Measurements from ENCODE around the gene RAB13. TPM values are rescaled to one million over a fixed set of nuclear protein-coding genes. Genes with fewer than 3 reads are reported as not detected.

The RAB13 gene
- total and polyA plus RNA-seq, 2 of the 13 experiments (the other 11 are each of a cell fraction or from before 2014, with no cell fraction given), result 15.9 to 24.7 TPM

DNA sequence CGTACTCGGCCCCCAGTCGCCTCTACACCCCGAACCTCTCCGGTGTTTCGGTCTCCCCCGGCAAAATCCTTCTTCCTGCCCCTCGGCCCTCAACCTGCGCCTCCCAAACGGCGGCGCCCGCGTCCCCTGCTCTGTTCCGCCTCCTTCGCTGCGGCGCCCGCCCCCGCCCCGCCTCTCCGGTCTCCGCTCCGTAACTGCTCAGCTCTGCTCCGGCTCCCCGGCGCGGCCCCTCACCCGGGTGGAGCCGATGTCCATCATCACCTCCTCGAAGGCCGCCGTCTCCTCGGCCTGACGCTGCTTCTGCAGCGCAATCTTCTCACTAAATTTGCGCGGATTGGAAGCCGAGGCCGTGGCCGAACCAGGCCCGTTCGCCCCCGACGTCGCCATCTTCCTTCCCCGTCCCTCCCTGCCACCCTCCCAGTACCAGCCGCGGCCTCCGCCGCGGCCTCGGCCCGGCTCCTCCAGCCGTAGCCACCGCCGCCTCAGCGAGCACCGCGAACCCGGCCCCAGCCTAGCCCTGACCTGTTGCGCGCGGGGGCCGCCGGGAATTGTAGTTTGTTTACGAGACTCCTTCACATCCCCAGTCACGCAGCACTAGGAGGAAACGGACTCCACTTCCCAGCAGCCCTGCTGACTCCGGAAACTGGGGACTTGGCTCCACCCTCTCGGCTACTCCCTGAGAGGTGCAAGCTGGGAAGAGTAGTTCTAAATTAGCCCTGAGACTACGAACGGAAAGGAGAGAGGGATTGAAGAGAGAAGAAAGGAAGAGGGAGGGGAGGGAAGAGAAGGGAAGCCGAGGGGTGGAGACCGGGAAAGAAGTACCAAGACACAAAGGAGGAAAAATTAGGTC is 27.8 kb downstream of the RAB13 start, which contains the start of gene CRTC2 (continued):
- TF ChIP-seq, protein P1, sequence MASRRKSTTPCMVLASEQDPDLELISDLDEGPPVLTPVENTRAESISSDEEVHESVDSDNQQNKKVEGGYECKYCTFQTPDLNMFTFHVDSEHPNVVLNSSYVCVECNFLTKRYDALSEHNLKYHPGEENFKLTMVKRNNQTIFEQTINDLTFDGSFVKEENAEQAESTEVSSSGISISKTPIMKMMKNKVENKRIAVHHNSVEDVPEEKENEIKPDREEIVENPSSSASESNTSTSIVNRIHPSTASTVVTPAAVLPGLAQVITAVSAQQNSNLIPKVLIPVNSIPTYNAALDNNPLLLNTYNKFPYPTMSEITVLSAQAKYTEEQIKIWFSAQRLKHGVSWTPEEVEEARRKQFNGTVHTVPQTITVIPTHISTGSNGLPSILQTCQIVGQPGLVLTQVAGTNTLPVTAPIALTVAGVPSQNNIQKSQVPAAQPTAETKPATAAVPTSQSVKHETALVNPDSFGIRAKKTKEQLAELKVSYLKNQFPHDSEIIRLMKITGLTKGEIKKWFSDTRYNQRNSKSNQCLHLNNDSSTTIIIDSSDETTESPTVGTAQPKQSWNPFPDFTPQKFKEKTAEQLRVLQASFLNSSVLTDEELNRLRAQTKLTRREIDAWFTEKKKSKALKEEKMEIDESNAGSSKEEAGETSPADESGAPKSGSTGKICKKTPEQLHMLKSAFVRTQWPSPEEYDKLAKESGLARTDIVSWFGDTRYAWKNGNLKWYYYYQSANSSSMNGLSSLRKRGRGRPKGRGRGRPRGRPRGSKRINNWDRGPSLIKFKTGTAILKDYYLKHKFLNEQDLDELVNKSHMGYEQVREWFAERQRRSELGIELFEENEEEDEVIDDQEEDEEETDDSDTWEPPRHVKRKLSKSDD (CRISPR knock-in tag; IDR thresholded peaks at IDR 0.05; ENCODE audit: low read depth), result no peak
- 0 out of 2 replicates have a peak, but pooled peaks have one; percentile 39 for TF ChIP-seq ZNF354B (CRISPR knock-in tag; IDR thresholded peaks at IDR 0.05)
- TF ChIP-seq RBM22 (optimal IDR thresholded peaks at IDR 0.05; ENCODE audit: low read length), result peak; percentile 66
- TF ChIP-seq ZNF558 (CRISPR knock-in tag; IDR thresholded peaks at IDR 0.05; ENCODE audit: borderline replicate concordance), result peak; percentile 4; the same call in 1 of the 2 replicates
- peak; percentile 84; the same call in 1 of the 2 replicates for TF ChIP-seq ZNF776 (CRISPR knock-in tag; IDR thresholded peaks at IDR 0.05)
- no peak for TF ChIP-seq MAZ (IDR thresholded peaks at IDR 0.05; ENCODE audit: borderline replicate concordance, low read depth, low read length)
- TF ChIP-seq MAZ (CRISPR knock-in tag; IDR thresholded peaks at IDR 0.05; ENCODE audit: low read depth), result peak; percentile 75
- TF ChIP-seq NR1H2 (CRISPR knock-in tag; IDR thresholded peaks at IDR 0.05; ENCODE audit: borderline replicate concordance, low read depth), result peak; percentile 47; the same call in 1 of the 2 replicates
- no peak for TF ChIP-seq CEBPZ (IDR thresholded peaks at IDR 0.05; ENCODE audit: low read length)
- TF ChIP-seq, protein P2, sequence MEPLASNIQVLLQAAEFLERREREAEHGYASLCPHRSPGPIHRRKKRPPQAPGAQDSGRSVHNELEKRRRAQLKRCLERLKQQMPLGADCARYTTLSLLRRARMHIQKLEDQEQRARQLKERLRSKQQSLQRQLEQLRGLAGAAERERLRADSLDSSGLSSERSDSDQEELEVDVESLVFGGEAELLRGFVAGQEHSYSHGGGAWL (CRISPR knock-in tag; IDR thresholded peaks at IDR 0.05), result 0 out of 2 replicates have a peak, but pooled peaks have one; percentile 38
- TF ChIP-seq FOXA1 (IDR thresholded peaks at IDR 0.05), result no peak
- TF ChIP-seq FOXA1 (CRISPR knock-in tag; IDR thresholded peaks at IDR 0.05), result 0 out of 2 replicates have a peak, but pooled peaks have one; percentile 15
- peak; percentile 80 for TF ChIP-seq BORCS8-MEF2B (CRISPR knock-in tag; IDR thresholded peaks at IDR 0.05)
- TF ChIP-seq RXRA (CRISPR knock-in tag; IDR thresholded peaks at IDR 0.05), result no peak
- peak; percentile 30; the same call in 1 of the 2 replicates for TF ChIP-seq ZNF121 (CRISPR knock-in tag; IDR thresholded peaks at IDR 0.05)
- peak; percentile 60; the same call in 1 of the 2 replicates for TF ChIP-seq TBP (CRISPR knock-in tag; IDR thresholded peaks at IDR 0.05)
- no peak for TF ChIP-seq HDAC2 (CRISPR knock-in tag; IDR thresholded peaks at IDR 0.05)
- peak; percentile 79; the same call in 1 of the 2 replicates for TF ChIP-seq EEA1 (CRISPR knock-in tag; IDR thresholded peaks at IDR 0.05; ENCODE audit: borderline replicate concordance)
- TF ChIP-seq NPAS2 (CRISPR knock-in tag; IDR thresholded peaks at IDR 0.05; ENCODE audit: borderline replicate concordance), result no peak
- TF ChIP-seq GABPB1 (CRISPR knock-in tag; IDR thresholded peaks at IDR 0.05), result peak; percentile 97
- TF ChIP-seq FOXP4 (CRISPR knock-in tag; IDR thresholded peaks at IDR 0.05), result peak; percentile 36; the same call in 1 of the 2 replicates
